HAP-1 (cell line): Measurements from ENCODE around the gene ELOVL5.
"Not testable (repeated sequence)": the region's sequence is repeated elsewhere in the genome, so short reads cannot be mapped to it uniquely, and the experiment has no call there.

ENCODE experiments used
- DNase-seq, 2 experiments: peaks; one replicate each; pipeline ENCODE4 v3.0.0-alpha.2; 2016 to 2020; ENCODE audit warnings: low spot score in 2 of 2
- H3K27me3 ChIP-seq: fragments of 250-450 bp; sonication (Bioruptor Pico); 2 replicates; pipeline ENCODE4 v1.5.1; 2020; ENCODE audit warnings: low read depth, mild to moderate bottlenecking, moderate library complexity
- H3K36me3 ChIP-seq: fragments of 250-450 bp; sonication (Bioruptor Pico); replicated peaks from 2 replicates; pipeline ENCODE4 v1.5.1; 2020; ENCODE audit warnings: mild to moderate bottlenecking
- H3K4me1 ChIP-seq: fragments of 250-450 bp; sonication (Bioruptor Pico); 2 replicates; pipeline ENCODE4 v1.5.1; 2020; ENCODE audit warnings: mild to moderate bottlenecking
- H3K4me3 ChIP-seq: fragments of 250-450 bp; sonication (Bioruptor Pico); 2 replicates; pipeline ENCODE4 v1.5.1; 2020; ENCODE audit warnings: mild to moderate bottlenecking, moderate library complexity
- H3K9me3 ChIP-seq: fragments of 250-450 bp; sonication (Bioruptor Pico); 2 replicates; pipeline ENCODE4 v1.5.1; 2020; ENCODE audit warnings: mild to moderate bottlenecking, moderate library complexity
- in situ Hi-C: fragments of 300-500 bp; cut with MboI; formaldehyde crosslinking; loops from 3 replicates; pipeline ENCODE4 v1.14.3; 2020; ENCODE audit warnings: low sequenced_read_pairs, inconsistent platforms, mixed read lengths

ELOVL5 gene

DNA sequence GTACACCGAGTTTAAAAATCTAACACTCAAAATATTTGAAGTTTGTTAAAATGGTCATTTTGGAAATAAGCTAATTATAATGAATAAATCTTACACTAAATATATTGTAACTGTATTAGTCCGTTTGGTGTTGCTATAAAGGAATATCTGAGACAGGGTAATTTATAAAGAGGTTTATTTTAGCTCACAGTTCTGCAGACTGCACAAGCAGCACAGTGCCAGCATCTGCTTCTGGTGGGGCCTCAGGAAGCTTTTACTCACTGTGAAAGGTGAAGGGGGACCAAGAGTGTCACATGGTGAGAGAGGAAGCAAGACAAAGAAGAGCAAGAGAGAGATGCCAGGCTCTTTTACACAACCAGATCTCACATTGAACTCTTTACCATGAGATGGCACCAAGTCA lies 17.1 kb downstream of the ELOVL5 start:
- Histone ChIP-seq H3K27me3 (no peaks in the 10 kb centered on the region), H3K36me3 (no peaks in the 10 kb centered on the region), H3K4me3 (no peak overlapping the region), H3K9me3 (no peaks in the 10 kb centered on the region), H3K4me1 (no peaks in the 10 kb centered on the region)
- in situ Hi-C loops, result no loop called here
- no peak for DNase-seq

DNA sequence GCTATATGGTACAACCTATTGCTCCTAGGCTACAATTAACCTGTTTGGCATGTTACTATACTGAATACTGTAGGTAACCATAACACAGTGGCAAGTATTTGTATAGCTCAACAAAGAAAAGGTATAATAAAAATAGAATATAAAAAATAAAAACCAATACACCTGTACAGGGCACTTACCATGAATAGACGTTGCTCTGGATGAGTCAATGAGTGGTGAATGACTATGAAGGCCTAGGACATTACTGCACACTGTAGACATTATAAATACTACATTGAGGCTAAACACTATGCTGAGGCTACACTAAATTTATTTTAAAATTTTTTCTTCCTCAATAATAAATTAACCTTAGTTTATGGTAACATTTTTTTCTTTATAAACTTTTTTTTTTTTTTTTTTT lies 18.6 kb downstream of the ELOVL5 start:
- no peak for DNase-seq
- in situ Hi-C loops, result no loop called here

DNA sequence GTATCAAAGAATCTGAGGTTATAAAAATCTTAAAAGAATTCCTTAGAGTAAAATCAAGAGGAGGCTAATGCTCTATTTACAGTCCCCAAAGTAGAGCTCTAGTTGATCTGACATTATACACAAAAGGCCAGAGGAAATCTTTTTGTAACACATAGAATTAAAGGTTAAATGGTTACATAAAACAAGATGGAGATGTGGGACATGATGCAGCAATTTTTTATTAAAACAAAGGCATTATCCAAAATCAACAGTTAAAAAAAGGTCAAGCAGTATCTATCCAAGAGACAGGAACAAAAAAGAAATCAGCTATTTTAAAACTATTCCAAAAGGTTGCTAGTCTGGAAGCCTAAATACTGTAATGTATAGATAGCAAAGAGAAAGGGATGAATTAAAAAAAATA lies 20.4 kb downstream of the ELOVL5 start:
- no peaks in the 10 kb centered on the region for H3K27me3 ChIP-seq
- in situ Hi-C loops, result no loop called here

More for the DNA sequence above, 18.6 kb downstream of the ELOVL5 start:
- Histone ChIP-seq H3K4me3 (no peak overlapping the region), H3K4me1 (no peaks in the 10 kb centered on the region), H3K36me3 (no peaks in the 10 kb centered on the region), H3K27me3 (no peaks in the 10 kb centered on the region), H3K9me3 (no peaks in the 10 kb centered on the region)

DNA sequence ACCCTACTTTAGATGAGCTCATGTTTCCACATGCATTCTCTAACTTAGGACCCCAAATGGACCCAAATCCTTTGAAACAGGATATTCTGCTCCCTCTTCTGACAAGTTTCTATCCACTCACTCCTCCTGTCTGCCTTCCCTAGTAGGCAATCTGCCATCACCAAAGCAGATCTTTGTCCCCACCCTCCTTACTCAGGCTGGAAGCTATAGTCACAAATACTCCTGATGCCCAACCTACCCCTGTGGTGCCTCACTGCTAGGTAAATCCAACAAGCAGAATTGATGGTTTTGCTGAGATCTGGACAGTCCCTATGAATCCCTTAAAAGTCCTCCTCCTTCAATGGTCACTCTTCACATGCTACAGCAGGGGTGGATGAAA lies 21.7 kb downstream of the ELOVL5 start:
- Histone ChIP-seq H3K4me1 (peaks cover 3% of the 10 kb centered on the region), H3K9me3 (no peaks in the 10 kb centered on the region)

More for the DNA sequence above, 20.4 kb downstream of the ELOVL5 start:
- Histone ChIP-seq H3K4me1 (no peaks in the 10 kb centered on the region), H3K4me3 (no peak overlapping the region), H3K36me3 (no peaks in the 10 kb centered on the region), H3K9me3 (no peaks in the 10 kb centered on the region)
- DNase-seq, result no peak

DNA sequence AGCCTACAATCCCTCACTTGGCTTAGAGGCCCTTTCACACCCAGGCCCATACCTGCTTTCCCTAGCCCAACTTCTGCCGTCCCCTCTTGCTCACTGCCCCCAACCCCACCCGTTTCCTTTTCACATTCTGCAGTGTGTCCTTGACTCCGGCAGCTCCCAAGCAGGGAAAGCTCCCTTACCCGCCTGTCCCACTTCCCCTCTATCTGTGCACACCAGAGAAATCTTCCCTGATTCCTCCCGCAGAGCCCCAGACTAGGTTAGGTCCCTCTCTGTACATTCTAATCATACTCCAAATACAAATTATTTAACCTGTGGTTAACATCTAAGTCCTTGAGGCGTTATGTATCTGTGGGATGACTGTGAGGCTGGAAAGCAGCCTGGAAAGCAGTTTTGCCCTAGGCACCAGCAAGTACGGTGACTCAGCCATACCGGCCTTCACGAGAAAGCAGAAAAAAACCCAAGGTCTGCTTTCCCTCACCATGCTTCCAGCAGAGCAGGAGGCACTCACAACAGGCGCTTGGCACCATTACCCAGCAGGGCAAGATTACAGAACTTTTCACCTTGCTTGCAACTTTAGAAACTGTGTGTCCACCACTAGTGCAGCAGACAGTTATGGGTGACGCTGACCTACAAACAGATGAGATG lies 22.3 kb downstream of the ELOVL5 start:
- no peak overlapping the region for H3K4me3 ChIP-seq
- in situ Hi-C loops, result no loop called here

More for the DNA sequence above, 21.7 kb downstream of the ELOVL5 start:
- Histone ChIP-seq H3K36me3 (no peaks in the 10 kb centered on the region), H3K4me3 (no peak overlapping the region), H3K27me3 (no peaks in the 10 kb centered on the region)
- in situ Hi-C loops, result no loop called here
- DNase-seq, result no peak

DNA sequence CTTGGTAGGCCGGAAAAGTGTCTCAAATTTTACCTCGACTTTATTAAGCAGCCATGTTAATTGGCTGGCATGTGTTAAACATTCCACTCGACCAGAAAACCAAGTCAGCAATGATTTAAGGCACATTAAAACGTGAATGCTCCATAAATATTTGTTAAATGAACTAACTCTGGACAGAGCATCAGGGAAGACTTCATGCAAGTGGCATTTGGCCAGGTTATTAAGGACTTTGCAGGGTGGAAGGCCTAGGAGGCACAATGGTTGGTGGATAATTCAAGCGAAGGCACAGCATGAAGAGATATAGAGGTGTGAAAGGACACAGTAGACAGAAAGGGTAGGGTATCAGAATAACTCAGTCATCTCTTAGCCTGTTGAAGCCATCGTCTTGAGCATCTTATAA lies 23.0 kb downstream of the ELOVL5 start:
- DNase-seq, result no peak
- Histone ChIP-seq H3K36me3 (no peaks in the 10 kb centered on the region), H3K9me3 (no peaks in the 10 kb centered on the region), H3K4me3 (no peak overlapping the region), H3K27me3 (no peaks in the 10 kb centered on the region), H3K4me1 (peaks cover 11% of the 10 kb centered on the region)
- in situ Hi-C loops, result no loop called here

More for the DNA sequence above, 22.3 kb downstream of the ELOVL5 start:
- H3K9me3 ChIP-seq, result no peaks in the 10 kb centered on the region
- H3K4me1 ChIP-seq, result peaks cover 8% of the 10 kb centered on the region
- no peaks in the 10 kb centered on the region for H3K36me3 ChIP-seq
- H3K27me3 ChIP-seq, result no peaks in the 10 kb centered on the region
- DNase-seq, result no peak

DNA sequence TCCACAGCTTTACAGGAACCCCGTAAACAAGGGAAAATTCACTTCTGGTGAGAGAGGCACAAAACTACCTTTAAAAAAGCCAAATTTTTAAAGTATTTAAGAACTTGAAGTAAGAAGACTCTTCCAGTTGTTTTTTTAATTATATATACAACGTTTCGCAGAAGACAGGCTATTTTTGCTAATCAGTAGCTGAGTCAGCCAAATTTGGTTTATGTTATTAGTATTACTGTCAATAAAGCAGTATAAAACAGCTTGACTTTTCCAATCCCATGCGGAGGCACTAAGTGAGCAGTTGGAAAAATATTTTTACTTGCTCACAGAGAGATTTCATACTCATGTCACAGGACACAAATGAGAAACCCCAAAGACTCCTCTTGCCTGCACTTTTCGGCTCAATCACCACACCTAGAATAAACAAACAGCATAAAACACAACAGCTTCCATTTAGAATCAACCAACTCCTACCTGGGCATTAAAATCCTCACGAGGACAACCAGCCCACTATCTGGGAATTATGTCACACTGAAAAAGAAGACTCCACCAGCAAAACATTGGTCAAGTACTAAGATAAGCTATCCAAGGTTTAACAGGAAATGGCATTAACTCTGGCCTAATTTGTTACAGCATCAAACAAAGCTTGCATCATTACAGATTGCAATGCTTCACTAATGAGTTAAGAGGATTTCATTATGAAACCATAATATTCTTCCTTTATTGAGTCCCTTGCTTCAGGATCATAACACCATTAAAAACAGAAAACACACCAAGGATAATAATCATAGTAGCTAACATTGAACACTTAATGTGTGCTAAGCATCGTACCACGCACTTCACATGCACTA lies 26.3 kb downstream of the ELOVL5 start:
- in situ Hi-C loops, result no loop called here
- Histone ChIP-seq H3K27me3 (no peaks in the 10 kb centered on the region), H3K9me3 (no peaks in the 10 kb centered on the region), H3K4me1 (peaks cover 11% of the 10 kb centered on the region), H3K36me3 (no peaks in the 10 kb centered on the region), H3K4me3 (no peak overlapping the region)
- no peak for DNase-seq

DNA sequence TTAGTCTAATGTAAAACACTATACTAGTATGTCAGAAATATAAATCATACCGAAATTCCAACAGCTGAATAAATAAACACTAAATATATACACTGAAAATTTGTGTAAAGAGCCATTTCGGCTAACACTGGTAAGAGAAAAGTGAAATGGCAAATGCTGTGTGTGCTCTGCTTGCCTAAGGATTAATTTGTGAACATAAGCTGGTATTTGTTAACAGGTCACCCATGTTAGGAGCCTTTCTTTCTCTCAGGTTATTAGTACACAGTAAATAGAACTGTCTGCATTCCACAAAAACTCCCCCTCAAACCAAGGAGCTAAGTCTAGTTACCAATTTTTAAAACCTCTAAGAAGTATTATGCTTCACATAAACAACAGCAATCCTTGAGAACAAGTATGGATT lies 27.0 kb downstream of the ELOVL5 start:
- Histone ChIP-seq H3K9me3 (no peaks in the 10 kb centered on the region), H3K36me3 (no peaks in the 10 kb centered on the region), H3K27me3 (no peaks in the 10 kb centered on the region), H3K4me3 (no peak overlapping the region), H3K4me1 (peaks cover 11% of the 10 kb centered on the region)
- peak in 1 of 2 experiments; percentile 27 for DNase-seq
- in situ Hi-C loops, result no loop called here

DNA sequence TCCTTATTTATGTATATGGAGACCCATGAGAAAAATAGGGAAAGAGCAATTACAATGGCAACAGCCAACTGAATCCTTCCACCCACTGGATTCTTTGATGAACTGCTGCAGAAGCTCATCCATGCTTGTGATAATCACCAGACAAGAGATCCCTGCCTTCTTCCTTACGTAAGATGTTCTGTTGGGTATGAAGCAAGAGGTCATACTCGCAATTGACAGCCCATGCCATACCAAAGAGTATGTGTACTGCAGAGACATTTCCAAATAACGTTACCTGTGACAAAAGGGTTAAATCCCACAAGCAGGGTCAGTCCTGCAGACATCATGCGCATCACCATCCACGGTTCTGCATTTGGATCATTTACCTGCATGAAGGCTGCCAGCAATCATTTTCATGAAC lies 27.8 kb downstream of the ELOVL5 start:
- H3K4me1 ChIP-seq, result peaks cover 11% of the 10 kb centered on the region
- H3K4me3 ChIP-seq, result no peak overlapping the region
- H3K27me3 ChIP-seq, result no peaks in the 10 kb centered on the region
- H3K9me3 ChIP-seq, result no peaks in the 10 kb centered on the region
- H3K36me3 ChIP-seq, result no peaks in the 10 kb centered on the region
- in situ Hi-C loops, result no loop called here
- no peak for DNase-seq

DNA sequence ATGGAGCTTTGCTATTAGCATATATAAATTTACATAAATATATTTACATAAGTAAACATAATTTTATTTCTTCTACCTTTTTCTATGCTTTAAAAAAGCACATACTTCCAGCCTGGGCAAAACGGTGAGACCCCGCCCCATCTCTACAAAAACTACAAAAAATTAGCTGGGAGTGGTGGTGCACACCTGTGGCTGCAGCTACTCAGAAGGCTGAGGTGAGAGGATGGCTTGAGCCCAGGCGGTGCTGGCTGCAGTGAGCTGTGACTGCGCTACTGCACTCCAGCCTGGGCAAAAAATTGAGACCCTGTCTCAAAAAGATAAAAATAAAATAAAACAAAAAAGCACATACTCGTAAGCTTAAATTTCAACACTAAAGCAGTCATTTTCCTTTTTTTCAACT lies 30.3 kb downstream of the ELOVL5 start:
- no peak for DNase-seq
- Histone ChIP-seq H3K27me3 (no peaks in the 10 kb centered on the region), H3K36me3 (no peaks in the 10 kb centered on the region), H3K9me3 (no peaks in the 10 kb centered on the region), H3K4me1 (peaks cover 20% of the 10 kb centered on the region), H3K4me3 (no peak overlapping the region)
- in situ Hi-C loops, result no loop called here

DNA sequence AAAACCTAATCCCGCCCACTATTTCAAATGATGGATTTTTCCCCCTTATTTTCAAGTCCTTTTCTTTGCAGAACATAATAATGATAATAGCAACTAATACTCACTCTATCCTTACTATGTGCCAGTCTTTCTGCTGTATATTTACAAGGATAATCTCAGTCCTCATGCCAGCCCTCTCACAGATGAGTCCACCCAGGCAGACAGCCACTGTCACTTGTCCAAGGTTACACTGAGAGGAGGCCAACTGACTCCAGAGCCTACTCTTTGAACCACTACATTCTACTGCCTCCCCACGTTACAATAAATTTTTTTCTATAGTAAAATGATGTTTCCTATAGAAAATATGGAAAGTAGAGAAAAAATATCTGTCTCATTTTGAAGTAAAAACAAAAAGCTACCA lies 30.9 kb downstream of the ELOVL5 start:
- DNase-seq, result no peak
- peaks cover 22% of the 10 kb centered on the region for H3K4me1 ChIP-seq
- no peaks in the 10 kb centered on the region for H3K9me3 ChIP-seq
- in situ Hi-C loops, result no loop called here
- no peaks in the 10 kb centered on the region for H3K36me3 ChIP-seq
- H3K4me3 ChIP-seq, result no peak overlapping the region
- no peaks in the 10 kb centered on the region for H3K27me3 ChIP-seq

DNA sequence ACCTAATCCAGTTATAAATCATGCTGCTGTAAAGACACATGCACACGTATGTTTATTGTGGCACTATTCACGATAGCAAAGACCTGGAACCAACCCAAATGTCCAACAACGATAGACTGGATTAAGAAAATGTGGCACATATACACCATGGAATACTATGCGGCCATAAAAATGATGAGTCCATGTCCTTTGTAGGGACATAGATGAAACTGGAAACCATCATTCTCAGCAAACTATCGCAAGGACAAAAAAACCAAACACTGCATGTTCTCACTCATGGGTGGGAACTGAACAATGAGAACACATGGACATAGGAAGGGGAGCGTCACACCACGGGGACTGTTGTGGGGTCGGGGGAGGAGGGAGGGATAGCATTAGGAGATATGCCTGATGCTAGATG lies 31.5 kb downstream of the ELOVL5 start:
- in situ Hi-C loops, result not testable (repeated sequence)

DNA sequence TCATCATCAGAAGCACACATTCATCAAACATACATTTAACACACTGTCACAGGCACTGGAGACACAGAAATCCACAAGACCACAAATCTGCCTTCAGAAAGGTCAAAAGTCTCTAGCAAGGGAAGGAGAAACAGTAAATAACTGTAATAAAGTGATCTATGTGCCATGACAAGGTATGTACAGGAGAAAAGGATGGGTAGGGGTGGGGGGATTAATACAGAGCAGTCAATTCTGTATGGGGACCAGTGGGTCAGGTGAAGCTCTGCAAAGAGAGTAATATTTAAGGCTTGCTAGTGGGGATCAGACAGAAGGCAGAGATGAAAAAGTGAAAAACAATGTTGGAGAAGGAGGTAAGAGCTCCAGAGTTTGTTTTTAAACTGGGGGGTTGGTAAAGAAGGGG lies 32.6 kb downstream of the ELOVL5 start:
- in situ Hi-C loops, result no loop called here
- no peak for DNase-seq
- no peaks in the 10 kb centered on the region for H3K27me3 ChIP-seq
- peaks cover 29% of the 10 kb centered on the region for H3K4me1 ChIP-seq
- no peaks in the 10 kb centered on the region for H3K36me3 ChIP-seq
- no peak overlapping the region for H3K4me3 ChIP-seq
- no peaks in the 10 kb centered on the region; the same call in 1 of the 2 replicates for H3K9me3 ChIP-seq

More for the DNA sequence above, 31.5 kb downstream of the ELOVL5 start:
- not testable (repeated sequence) for H3K4me3 ChIP-seq, H3K9me3 ChIP-seq, DNase-seq, H3K36me3 ChIP-seq, H3K27me3 ChIP-seq
- H3K4me1 ChIP-seq, result peaks cover 28% of the 10 kb centered on the region

DNA sequence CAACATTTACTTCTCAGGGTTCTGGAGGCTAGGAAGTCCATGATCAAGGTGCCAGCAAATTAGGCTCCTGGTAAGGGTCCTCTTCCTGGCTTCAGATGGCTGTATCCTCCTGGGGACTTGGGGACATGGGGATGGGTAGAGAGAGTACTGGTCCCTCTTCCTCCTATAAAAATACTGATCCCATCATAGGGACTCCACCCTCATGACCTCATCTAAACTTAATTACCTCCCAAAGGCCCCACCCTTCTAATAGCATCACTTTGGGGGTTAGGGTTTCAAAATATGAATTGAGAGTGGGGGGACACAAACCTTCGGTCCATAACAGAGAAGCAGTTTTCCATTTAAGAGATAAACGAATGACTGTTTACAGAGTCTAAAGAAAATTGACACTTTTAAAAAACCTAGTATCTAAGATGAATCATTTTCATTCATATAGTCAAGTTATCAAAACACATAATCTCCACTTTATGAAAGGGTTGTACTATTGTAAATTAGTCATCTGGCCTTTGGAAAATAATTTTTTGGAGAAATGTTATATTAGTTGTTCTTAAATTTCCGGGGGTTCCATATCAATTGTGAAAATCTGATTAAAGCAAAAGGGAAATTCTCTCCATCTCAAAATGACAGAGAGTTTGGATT lies 33.5 kb downstream of the ELOVL5 start:
- Histone ChIP-seq H3K4me1 (peaks cover 35% of the 10 kb centered on the region), H3K4me3 (no peak overlapping the region), H3K27me3 (no peaks in the 10 kb centered on the region), H3K9me3 (no peaks in the 10 kb centered on the region; the same call in 1 of the 2 replicates), H3K36me3 (no peaks in the 10 kb centered on the region)
- in situ Hi-C loops, result no loop called here
- DNase-seq, result no peak
